ENCODE results near the gene ZNF280A.

DNA sequence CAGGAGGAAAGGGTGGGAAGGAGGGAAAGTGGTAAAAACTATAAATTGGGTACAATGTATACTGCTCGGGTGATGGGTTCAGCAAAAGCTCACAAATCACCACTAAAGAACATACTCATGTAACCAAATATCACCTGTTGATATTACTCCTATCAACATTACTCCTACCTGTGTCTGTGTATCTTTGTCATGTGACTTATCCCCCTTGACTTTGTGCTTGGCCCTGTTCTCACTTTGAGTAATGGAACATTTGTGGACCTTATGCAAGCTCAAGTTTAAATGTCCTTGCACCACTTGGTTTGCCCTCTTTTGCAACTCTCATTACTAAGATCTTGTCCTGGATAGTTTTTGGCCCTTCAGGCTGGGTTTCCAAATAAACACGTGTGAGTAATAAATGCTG is 50.5 kb downstream of the ZNF280A start:
- TF ChIP-seq, protein P1, sequence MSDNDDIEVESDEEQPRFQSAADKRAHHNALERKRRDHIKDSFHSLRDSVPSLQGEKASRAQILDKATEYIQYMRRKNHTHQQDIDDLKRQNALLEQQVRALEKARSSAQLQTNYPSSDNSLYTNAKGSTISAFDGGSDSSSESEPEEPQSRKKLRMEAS (IDR thresholded peaks at IDR 0.05; ENCODE audit: insufficient read depth, insufficient read length) = no peak
- no peak for TF ChIP-seq POLR2AphosphoS5 (IDR thresholded peaks at IDR 0.05; ENCODE audit: insufficient read depth, low read depth, low read length)
- TF ChIP-seq, protein P2, sequence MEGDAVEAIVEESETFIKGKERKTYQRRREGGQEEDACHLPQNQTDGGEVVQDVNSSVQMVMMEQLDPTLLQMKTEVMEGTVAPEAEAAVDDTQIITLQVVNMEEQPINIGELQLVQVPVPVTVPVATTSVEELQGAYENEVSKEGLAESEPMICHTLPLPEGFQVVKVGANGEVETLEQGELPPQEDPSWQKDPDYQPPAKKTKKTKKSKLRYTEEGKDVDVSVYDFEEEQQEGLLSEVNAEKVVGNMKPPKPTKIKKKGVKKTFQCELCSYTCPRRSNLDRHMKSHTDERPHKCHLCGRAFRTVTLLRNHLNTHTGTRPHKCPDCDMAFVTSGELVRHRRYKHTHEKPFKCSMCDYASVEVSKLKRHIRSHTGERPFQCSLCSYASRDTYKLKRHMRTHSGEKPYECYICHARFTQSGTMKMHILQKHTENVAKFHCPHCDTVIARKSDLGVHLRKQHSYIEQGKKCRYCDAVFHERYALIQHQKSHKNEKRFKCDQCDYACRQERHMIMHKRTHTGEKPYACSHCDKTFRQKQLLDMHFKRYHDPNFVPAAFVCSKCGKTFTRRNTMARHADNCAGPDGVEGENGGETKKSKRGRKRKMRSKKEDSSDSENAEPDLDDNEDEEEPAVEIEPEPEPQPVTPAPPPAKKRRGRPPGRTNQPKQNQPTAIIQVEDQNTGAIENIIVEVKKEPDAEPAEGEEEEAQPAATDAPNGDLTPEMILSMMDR (IDR thresholded peaks at IDR 0.05; ENCODE audit: extremely low read depth in 1 of 2, insufficient read depth in 1 of 2, low read depth in 1 of 2, low read length in 2 of 2) = no peak
- no peak for TF ChIP-seq EZH2 (IDR thresholded peaks at IDR 0.05; ENCODE audit: borderline replicate concordance, low read depth, low read length, severe bottlenecking)
